Mononuclear cell (primary cell): Measurements from ENCODE around the gene POLD2. TPM values are rescaled to one million over a fixed set of nuclear protein-coding genes. Genes with fewer than 3 reads are reported as not detected.

Source experiments
- H3K27me3 ChIP-seq: 2 replicates; pipeline ENCODE4 v1.6.0; 2011; ENCODE audit warnings: low read length, control low read depth; ENCODE audit not compliant: insufficient read depth
- H3K4me1 ChIP-seq: 2 replicates; pipeline ENCODE4 v1.5.1; 2011; ENCODE audit warnings: mild to moderate bottlenecking, low read length, control low read depth; ENCODE audit not compliant: insufficient read depth
- H3K4me3 ChIP-seq: 2 replicates; pipeline ENCODE4 v1.5.1; 2011; ENCODE audit warnings: mild to moderate bottlenecking, low read length, moderate library complexity
- H3K9me3 ChIP-seq: 2 replicates; pipeline ENCODE4 v1.5.1; 2011; ENCODE audit warnings: low read depth, mild to moderate bottlenecking, control low read depth, low read length
- total RNA-seq: library from RNA; depleted of rRNA; stranded (reverse); fragments of >200 nt; gene quantifications from one replicate; pipeline ENCODE4 v1.2.3, GENCODE V29; 2012

Gene POLD2
- total RNA-seq, 1 donor, result 14.9 TPM

DNA sequence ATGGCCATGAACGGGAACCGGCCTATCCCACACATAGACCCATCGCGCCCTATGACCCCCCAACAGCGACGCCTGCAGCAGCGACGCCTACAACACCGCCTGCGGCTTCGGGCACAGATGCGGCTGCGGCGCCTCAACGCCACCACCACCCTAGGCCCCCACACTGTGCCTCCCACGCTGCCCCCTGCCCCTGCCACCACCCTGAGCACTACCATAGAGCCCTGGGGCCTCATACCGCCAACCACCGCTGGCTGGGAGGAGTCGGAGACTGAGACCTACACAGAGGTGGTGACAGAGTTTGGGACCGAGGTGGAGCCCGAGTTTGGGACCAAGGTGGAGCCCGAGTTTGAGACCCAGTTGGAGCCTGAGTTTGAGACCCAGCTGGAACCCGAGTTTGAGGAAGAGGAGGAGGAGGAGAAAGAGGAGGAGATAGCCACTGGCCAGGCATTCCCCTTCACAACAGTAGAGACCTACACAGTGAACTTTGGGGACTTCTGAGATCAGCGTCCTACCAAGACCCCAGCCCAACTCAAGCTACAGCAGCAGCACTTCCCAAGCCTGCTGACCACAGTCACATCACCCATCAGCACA, 9.5 kb downstream of the POLD2 start:
- H3K9me3 ChIP-seq, result no peaks in the 10 kb centered on the region
- H3K4me1 ChIP-seq, result no peaks in the 10 kb centered on the region
- no peaks in the 10 kb centered on the region for H3K27me3 ChIP-seq

DNA sequence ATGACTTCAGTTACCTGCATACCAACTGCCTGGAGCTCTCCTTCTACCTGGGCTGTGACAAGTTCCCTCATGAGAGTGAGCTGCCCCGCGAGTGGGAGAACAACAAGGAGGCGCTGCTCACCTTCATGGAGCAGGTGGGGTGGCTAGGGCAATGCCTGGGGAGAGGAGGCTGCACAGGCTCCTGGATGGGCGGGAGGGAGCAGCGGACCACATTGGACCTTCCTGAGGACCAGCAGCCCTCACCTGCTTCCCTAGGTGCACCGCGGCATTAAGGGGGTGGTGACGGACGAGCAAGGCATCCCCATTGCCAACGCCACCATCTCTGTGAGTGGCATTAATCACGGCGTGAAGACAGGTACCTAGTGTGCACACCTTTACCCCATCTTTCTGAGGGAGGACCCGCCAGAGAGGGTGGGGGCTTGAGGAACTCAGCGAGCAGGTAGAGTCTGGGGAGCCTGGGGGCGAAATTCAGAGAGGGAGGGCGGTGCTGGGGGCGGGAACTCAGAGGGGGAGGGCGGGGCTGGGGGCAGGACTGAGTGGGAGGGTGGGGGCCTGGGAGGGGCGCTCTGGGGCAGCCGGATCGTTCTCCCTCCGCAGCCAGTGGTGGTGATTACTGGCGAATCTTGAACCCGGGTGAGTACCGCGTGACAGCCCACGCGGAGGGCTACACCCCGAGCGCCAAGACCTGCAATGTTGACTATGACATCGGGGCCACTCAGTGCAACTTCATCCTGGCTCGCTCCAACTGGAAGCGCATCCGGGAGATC, 10.2 kb downstream of the POLD2 start:
- H3K27me3 ChIP-seq, result no peaks in the 10 kb centered on the region
- H3K4me3 ChIP-seq, result no peak overlapping the region
- no peaks in the 10 kb centered on the region for H3K9me3 ChIP-seq
- no peaks in the 10 kb centered on the region for H3K4me1 ChIP-seq

More for the DNA sequence above, 9.5 kb downstream of the POLD2 start:
- no peak overlapping the region for H3K4me3 ChIP-seq

DNA sequence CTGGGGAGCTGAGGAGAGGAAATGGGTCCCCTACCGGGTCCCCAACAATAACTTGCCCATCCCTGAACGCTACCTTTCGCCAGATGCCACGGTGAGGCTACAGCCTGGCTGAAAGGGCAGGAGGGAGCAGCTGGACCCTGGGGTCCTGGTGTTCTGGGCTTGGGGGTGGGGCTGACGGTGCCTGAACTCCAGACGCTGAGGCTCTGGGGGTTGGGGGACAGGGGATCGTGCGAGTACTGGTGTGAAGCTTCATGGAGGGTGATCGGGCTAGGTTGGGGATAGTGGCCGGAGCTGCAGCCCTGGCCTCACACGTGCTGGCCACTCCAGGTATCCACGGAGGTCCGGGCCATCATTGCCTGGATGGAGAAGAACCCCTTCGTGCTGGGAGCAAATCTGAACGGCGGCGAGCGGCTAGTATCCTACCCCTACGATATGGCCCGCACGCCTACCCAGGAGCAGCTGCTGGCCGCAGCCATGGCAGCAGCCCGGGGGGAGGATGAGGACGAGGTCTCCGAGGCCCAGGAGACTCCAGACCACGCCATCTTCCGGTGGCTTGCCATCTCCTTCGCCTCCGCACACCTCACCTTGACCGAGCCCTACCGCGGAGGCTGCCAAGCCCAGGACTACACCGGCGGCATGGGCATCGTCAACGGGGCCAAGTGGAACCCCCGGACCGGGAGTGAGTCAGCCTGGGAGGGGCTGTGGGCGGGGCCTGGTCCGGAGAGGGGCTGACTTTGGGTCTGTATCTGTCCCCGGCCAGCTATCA, 10.9 kb downstream of the POLD2 start:
- H3K4me1 ChIP-seq, result no peaks in the 10 kb centered on the region
- no peaks in the 10 kb centered on the region for H3K9me3 ChIP-seq
- no peak overlapping the region for H3K4me3 ChIP-seq
- H3K27me3 ChIP-seq, result no peaks in the 10 kb centered on the region

DNA sequence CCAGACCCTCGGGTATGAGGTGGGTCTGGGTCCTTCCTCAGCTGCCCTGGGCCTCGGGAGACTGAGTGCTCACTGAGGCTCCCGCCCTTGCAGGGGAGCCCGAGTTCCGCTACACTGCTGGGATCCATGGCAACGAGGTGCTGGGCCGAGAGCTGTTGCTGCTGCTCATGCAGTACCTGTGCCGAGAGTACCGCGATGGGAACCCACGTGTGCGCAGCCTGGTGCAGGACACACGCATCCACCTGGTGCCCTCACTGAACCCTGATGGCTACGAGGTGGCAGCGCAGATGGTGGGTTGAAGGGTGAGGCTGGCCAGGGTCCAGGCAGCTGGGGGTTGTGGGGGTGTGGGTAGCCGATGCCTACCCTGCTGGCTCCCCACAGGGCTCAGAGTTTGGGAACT, 11.6 kb downstream of the POLD2 start:
- H3K4me3 ChIP-seq, result no peak overlapping the region
- no peaks in the 10 kb centered on the region for H3K27me3 ChIP-seq
- no peaks in the 10 kb centered on the region for H3K4me1 ChIP-seq
- H3K9me3 ChIP-seq, result no peaks in the 10 kb centered on the region

DNA sequence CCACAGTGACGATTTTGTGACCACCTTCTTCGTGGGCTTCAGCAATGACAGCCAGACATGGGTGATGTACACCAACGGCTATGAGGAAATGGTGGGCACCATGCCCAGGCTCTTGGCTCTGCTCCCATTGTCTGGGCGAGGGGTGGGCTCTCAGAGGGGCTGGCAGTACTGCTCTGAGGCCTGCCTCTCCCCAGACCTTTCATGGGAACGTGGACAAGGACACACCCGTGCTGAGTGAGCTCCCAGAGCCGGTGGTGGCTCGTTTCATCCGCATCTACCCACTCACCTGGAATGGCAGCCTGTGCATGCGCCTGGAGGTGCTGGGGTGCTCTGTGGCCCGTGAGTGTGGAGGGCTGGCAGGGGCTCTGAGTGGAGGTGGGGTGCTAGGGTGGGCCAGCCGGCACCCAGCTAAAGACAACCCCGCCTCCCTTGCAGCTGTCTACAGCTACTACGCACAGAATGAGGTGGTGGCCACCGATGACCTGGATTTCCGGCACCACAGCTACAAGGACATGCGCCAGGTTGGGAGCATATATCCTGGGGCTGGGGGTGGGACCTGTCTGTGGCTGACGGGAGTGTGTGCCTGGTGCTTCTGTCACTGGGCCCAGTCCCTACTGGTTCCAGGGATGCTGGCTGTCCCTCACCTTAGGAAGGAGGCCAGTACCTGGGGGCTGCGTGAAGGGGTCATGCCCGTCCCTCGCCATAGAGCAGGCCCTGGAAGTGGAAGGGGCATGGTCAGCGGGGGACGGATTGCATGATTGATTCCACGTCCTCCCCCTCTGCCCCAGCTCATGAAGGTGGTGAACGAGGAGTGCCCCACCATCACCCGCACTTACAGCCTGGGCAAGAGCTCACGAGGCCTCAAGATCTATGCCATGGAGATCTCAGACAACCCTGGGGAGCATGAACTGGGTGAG, 12.4 kb downstream of the POLD2 start:
- Histone ChIP-seq H3K4me1 (no peaks in the 10 kb centered on the region), H3K4me3 (no peak overlapping the region), H3K27me3 (no peaks in the 10 kb centered on the region), H3K9me3 (no peaks in the 10 kb centered on the region)

DNA sequence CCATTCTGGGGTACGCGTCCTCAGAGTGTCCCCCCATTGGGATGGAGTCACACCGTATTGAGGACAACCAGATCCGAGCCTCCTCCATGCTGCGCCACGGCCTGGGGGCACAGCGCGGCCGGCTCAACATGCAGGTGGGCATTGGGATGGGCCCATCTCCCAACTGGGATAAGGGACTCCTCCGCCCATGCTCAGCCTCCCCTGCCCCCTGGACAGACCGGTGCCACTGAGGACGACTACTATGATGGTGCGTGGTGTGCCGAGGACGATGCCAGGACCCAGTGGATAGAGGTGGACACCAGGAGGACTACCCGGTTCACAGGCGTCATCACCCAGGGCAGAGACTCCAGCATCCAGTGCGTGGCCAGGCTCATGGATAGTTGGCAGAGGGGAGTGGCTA, 13.4 kb downstream of the POLD2 start:
- no peak overlapping the region for H3K4me3 ChIP-seq
- no peaks in the 10 kb centered on the region for H3K27me3 ChIP-seq
- no peaks in the 10 kb centered on the region for H3K9me3 ChIP-seq
- H3K4me1 ChIP-seq, result no peaks in the 10 kb centered on the region

DNA sequence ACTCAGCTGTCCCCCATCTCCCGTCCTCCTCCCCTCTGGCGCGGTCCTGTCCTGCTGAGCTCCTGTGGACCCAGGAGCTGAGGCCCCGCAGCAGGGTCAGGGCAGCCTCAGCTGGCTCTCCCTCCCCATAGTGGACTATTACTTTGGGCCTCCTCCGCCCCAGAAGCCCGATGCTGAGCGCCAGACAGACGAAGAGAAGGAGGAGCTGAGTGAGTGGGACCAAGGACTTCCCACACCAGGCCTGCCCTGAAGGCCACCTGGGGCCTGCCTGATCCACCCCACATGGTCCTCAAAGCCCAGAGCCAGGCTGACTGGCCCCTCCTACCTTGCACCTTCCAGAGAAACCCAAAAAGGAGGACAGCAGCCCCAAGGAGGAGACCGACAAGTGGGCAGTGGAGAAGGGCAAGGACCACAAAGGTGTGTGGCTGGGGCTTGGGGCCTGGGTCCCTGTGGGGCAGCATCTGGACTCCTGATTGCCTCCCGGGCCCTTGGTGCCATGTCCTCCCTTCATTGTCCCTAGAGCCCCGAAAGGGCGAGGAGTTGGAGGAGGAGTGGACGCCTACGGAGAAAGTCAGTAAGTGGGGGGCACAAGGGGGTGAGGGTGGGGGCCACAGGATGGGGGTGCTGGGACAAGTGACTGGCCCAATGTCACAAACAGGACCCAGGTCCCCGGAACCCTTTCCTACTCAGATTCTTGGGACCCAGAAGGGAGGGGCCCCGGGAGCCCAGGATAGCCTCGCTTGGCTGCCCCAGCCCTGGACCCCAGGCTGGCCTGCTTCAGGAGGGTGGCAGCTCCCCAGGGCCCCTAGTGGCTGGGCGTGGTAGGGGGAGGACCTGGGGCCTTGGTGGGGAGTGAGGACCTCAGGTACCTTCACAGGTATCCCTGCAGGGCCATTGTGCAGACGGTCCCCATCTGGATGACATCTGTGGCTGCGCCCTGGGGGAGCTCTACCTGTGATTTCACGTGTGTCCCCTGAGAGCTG, 14.3 kb downstream of the POLD2 start:
- Histone ChIP-seq H3K4me3 (no peak overlapping the region), H3K9me3 (no peaks in the 10 kb centered on the region), H3K4me1 (no peaks in the 10 kb centered on the region), H3K27me3 (no peaks in the 10 kb centered on the region)

DNA sequence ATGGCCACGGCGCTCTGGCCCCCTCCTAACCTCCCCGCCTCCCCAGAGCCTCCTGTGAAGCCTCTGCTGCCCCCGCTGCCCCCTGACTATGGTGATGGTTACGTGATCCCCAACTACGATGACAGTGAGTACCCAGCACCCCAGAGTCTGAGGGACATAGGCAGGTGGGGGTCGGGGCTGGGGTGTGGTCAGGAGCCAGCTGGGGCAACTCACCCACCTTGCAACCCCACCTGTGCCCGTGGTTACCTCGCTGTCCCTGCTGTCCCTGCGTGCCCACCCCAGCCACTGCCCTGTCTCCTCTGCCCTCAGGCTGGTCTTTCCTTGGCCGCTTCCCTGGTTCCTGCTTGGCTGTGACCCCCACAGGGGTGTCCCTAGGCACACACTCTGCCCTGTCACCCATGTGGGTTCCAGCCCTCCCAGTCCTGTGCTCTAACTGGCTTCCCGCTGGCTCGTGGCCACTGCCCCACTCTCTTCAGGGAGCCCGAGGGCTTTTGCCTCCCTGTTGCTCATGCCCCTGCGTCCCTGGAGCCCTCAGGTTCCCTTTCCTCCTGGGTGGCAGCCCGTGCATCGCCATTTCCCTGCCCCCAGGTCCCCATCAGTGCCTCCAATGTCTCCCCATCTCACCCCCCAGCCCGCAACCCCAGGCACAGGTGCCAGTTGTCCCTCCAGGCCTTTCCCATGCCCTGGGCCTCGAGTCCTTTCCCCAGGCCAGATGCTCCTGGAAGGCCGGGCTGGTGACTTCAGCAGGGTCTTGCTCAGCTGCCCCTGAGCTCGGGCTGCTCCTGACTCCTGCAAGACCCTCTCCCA, 15.2 kb downstream of the POLD2 start:
- peaks cover 5% of the 10 kb centered on the region for H3K27me3 ChIP-seq
- no peaks in the 10 kb centered on the region for H3K9me3 ChIP-seq
- no peaks in the 10 kb centered on the region for H3K4me1 ChIP-seq
- no peak overlapping the region for H3K4me3 ChIP-seq

DNA sequence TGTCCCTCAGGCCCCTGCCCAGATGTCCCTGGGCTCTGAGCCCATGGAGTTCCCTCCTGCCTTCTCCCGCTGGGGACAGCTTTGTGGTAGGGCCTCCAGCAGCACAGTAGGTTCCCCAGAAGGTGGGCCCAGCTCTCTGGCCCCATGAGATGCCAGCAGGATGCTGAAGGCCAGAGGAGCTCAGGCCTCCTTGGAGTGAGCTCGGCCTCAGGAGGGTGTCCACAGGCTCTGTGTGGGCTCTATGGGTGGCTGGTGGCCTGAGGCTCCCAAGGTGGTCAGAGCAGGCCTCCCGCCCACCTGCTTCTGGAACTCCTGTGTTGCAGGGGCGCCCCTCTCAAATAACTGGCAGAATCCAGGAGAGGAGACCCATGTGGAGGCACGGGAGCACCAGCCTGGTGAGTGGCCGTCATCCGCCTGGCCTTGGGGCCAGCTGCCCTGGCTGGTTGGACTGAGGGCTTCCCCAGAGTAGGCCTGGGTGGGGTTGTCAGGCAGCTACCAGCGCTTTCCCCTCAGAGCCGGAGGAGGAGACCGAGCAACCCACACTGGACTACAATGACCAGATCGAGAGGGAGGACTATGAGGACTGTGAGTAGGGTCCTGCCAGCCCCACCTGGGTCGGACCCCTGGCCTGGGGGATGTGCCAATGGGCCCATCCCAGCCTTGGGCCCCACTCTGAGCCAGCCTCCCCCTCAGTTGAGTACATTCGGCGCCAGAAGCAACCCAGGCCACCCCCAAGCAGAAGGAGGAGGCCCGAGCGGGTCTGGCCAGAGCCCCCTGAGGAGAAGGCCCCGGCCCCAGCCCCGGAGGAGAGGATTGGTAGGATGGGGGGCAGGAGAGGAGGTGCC, 16.0 kb downstream of the POLD2 start:
- Histone ChIP-seq H3K9me3 (no peaks in the 10 kb centered on the region), H3K4me3 (no peak overlapping the region), H3K4me1 (no peaks in the 10 kb centered on the region), H3K27me3 (peaks cover 6% of the 10 kb centered on the region)

DNA sequence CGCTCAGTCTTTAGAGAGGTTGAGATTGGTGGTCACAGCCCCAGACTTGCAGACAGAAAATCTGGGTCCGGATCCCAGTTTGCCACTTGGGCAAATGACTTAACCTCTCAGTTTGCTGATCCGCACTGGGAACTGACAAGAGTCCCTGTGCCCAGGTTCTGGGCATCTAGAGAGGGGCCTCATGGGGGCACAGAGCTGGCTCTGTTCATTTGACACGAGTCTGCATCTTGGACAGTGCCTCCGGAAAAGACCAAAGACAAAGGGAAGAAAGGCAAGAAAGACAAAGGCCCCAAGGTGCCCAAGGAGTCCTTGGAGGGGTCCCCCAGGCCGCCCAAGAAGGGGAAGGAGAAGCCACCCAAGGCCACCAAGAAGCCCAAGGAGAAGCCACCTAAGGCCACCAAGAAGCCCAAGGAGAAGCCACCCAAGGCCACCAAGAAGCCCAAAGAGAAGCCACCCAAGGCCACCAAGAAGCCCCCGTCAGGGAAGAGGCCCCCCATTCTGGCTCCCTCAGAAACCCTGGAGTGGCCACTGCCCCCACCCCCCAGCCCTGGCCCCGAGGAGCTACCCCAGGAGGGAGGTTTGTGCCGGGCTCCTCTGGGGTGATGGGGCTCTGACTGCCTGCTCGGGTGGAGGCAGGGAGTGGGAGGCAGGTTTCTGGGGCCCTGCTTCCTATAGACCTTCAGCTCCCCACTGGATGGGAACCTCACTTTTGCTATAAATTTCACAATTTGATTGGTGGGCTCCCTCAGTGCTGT, 16.9 kb downstream of the POLD2 start:
- peaks cover 6% of the 10 kb centered on the region for H3K27me3 ChIP-seq
- no peaks in the 10 kb centered on the region for H3K9me3 ChIP-seq
- no peak overlapping the region for H3K4me3 ChIP-seq
- no peaks in the 10 kb centered on the region for H3K4me1 ChIP-seq

DNA sequence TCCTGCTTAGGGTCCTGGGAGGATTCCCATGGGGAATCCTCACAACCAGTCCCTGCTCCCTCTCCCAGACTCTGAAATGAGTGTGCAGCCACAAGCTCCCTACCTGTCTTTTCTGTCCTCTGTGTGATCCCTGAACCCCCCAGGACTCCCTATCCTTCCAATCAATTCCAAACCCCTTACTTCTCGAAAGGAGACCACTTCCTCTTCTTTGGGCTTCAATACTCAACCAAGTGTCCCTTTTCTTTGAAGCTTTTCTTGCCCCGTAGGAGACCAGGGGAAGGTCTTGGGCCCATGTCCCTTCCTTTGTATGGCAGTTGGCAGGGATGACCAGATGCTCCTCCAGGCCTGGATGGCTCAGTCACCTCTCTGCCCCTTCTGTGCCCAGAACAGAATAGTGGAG, 17.5 kb downstream of the POLD2 start:
- H3K4me3 ChIP-seq, result no peak overlapping the region
- no peaks in the 10 kb centered on the region for H3K9me3 ChIP-seq
- peaks cover 6% of the 10 kb centered on the region for H3K27me3 ChIP-seq
- H3K4me1 ChIP-seq, result peaks cover 5% of the 10 kb centered on the region
